Mucosa of rectum (tissue), 2 donors: ENCODE data around the gene RASGRP2.

Experiments
- H3K27ac ChIP-seq, 2 donors: one replicate each; pipeline ENCODE4 v1.7.0; 2013; ENCODE audit warnings: inconsistent platforms in 2 of 2, low read depth in 2 of 2, low read length in 2 of 2
- H3K27me3 ChIP-seq, 2 donors: one replicate each; pipeline ENCODE4 v1.7.0; 2013; ENCODE audit warnings: low read length in 2 of 2; ENCODE audit not compliant: control insufficient read depth in 2 of 2, insufficient read depth in 2 of 2
- H3K36me3 ChIP-seq, 2 donors: one replicate each; pipeline ENCODE4 v1.7.0; 2013; ENCODE audit warnings: low read length in 2 of 2; ENCODE audit not compliant: control insufficient read depth in 2 of 2, insufficient read depth in 2 of 2
- H3K4me1 ChIP-seq, 2 donors: one replicate each; pipeline ENCODE4 v1.7.0; 2013; ENCODE audit warnings: low read length in 2 of 2, mild to moderate bottlenecking in 1 of 2; ENCODE audit not compliant: control insufficient read depth in 2 of 2, insufficient read depth in 2 of 2
- H3K4me3 ChIP-seq, 2 donors: one replicate each; pipeline ENCODE4 v1.7.0; 2013; ENCODE audit warnings: low read length in 2 of 2
- H3K9ac ChIP-seq, 2 donors: one replicate each; pipeline ENCODE4 v1.7.0; 2013; ENCODE audit warnings: low read length in 2 of 2, low read depth in 1 of 2, mild to moderate bottlenecking in 1 of 2
- H3K9me3 ChIP-seq, 2 donors: one replicate each; pipeline ENCODE4 v1.7.0; 2013; ENCODE audit warnings: low read length in 2 of 2; ENCODE audit not compliant: control insufficient read depth in 2 of 2
- donor health status: healthy.
- donor health status: Normal muscosa, but diverticular disease.

The RASGRP2 gene

DNA sequence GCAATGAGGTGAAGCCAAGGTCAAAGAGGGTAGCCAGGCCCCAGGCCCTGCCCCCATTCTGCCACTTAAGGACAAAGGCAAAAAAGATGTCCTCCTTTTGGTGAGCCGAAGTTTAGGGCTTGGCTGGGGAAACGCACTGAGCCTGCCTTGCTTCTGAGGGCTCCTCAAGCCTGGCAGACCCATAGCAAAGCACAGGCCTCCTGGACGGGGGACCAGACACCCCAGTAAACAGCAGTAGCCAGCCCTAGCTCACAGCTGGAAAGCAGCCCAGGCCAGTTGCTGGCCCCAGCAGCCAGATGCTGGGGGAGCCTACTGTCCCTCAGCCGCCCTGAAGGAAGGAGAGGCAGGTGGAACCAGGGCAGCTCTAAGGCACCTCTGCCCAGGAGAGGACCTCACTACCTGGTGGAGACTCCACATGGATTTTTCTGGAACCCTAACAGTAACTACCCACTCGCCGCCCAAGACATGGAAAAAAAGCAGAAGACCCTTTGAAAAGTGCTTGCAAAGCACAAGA lies 19.6 kb upstream of the RASGRP2 start:
- no peak overlapping the region for H3K4me3 ChIP-seq
- H3K27me3 ChIP-seq, result no peaks in the 10 kb centered on the region
- no peak overlapping the region for H3K9ac ChIP-seq
- no peaks in the 10 kb centered on the region for H3K9me3 ChIP-seq
- peaks cover 53 to 55% of the 10 kb centered on the region in 2 donors for H3K36me3 ChIP-seq
- H3K4me1 ChIP-seq, result peaks cover 2 to 27% of the 10 kb centered on the region in 2 donors
- peak overlapping the region in 1 of 2 donors; percentile 56 for H3K27ac ChIP-seq

DNA sequence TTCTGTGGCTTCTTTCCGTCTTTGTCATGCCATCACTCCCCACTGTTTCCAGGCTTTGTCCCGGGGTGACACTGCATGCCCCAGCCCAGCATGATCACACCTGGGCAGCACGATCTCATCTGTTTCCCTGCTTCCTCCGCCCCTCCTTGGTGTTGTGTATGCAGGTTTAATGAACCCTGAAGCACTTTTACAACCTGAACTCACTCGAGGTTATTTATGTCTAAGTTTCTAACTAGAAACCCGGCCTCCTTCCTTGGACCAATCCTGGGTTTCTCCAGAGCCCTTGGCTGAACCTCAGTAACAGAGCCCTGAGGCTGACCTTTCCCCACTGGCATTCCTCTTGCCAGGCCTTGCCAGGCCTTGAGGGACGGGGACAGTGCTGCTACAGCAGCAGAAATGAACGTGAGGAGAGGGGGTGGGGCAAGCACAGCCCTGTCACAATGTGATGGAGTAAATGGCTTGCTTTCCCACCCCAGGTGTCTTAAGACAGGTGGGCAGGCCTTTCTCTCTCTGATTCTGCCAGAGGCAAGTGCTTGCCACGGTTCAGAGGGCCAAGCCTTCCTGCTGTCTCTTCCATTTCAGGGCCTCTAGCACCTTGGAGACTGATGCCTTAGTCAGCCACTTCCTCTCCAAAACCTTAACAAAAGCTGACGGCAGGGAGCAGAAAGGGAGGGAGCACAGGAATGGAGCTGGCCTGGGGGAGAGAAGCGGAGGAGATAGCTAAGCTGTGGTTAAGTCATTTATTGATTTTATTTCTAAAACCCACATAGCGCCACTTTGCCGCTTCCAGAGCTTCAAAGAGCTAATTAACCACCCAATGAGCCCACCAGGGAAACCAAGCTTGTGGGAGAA lies 19.0 kb upstream of the RASGRP2 start:
- Histone ChIP-seq H3K36me3 (peaks cover 46 to 48% of the 10 kb centered on the region in 2 donors), H3K27me3 (no peaks in the 10 kb centered on the region), H3K9ac (no peak overlapping the region), H3K4me1 (peaks cover 2 to 27% of the 10 kb centered on the region in 2 donors), H3K4me3 (no peak overlapping the region), H3K27ac (peak overlapping the region in 1 of 2 donors; percentile 56), H3K9me3 (no peaks in the 10 kb centered on the region)

DNA sequence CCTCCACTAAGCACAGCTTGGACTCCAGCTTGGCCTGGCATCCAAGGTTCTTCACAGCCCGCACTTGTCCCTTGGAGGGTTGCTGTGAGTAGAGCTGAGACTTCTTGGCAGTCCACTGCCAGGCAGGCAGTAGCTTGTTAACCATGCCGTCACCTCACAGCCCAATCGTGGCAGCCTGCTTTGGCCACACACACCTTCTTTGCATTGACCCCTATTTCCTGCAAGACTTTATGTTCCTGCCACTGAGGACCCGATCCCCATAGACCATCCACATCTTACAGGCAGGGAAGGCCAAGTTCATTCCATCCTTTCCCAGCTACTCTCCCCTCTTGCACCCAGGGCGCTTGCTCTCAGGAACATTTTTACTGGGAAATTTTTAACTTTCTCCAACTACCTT lies 18.3 kb upstream of the RASGRP2 start:
- Histone ChIP-seq H3K9ac (no peak overlapping the region), H3K36me3 (peaks cover 40 to 42% of the 10 kb centered on the region in 2 donors)

DNA sequence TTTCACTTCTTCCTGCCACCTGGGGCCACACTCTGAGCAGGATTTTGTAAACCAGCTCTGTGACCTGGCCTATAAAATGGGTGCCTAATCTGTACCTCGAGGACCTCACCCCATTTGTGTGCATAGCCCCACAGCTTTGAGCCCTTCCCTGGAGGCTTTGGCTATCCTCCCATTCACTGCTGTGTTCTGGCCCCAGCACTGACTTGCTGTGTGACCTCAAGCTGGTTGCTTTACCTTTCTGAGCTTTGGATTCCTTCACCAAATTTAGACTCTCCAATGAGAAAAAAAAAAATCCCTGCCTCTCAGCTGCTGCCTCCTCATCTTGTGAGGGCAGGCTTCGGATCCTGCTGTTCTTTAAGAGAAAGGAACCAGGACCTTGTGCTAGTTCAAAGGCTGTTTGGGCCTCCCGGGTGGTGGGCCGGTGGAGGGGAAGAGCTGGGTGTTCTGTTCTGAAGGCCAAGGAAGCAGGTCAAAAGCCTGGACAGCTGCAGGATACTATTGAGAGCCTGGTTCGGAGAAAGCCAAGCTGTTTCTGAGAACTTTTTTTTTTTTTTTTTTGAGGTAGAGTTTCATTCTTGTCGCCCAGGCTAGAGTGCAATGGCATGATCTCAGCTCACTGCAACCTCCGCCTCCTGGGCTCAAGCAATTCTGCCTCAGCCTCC lies 16.9 kb upstream of the RASGRP2 start:
- H3K27me3 ChIP-seq, result no peaks in the 10 kb centered on the region
- peaks cover 30 to 31% of the 10 kb centered on the region in 2 donors for H3K36me3 ChIP-seq
- H3K4me1 ChIP-seq, result peaks cover 2 to 25% of the 10 kb centered on the region in 2 donors

More for the DNA sequence above, 18.3 kb upstream of the RASGRP2 start:
- no peaks in the 10 kb centered on the region for H3K27me3 ChIP-seq
- H3K4me1 ChIP-seq, result peaks cover 2 to 25% of the 10 kb centered on the region in 2 donors
- no peak overlapping the region for H3K4me3 ChIP-seq
- H3K27ac ChIP-seq, result no peak overlapping the region
- H3K9me3 ChIP-seq, result no peaks in the 10 kb centered on the region

DNA sequence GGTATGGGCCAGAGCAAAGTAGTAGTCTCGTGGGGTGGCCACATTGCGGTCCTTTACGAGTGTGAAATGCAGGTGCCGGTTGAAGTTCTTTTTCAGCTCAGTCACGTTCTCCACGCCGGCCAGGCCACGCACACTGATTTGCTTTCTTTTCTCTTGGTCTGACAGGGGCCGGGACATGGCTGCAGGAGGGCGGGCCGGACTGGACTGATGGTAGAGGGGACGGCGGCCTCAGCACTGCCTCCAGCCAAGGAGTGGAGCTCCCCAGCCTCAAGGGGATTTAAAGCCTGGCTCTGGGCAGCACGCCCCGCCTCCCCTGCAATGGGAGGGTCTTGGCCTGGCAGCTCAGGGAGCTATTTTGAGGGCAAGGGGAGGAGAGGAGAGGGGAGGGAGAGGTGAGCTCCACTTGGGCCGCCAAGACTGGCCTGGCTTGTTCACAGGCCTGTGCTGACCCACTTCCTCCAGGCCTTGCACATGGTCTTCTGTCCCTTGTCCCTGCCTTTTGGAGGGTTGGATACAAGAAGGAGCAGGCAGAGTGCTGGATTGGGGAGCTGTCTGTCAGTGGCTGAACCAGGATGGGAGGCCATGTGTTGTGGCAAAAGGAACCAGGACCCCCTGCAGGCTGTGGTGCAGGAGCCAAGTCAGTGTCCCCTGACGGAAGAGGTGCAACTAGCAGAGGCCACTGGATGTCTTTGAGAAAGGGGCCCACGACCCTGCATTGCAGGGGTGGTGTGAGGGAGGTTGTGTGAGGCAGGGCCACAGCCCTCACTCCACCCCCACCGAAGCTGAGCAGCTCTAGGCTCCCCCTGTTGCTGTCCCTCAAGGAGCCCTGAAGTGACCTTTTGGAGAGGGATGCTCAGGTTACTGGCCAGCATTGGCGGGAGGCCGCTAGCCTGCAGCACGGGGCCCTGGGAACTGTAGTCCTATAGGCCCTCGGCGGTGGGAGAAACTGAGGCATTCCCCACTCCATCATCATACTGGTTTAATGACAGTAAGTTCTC lies 16.1 kb upstream of the RASGRP2 start, which contains the start of gene PYGM:
Gene PYGM, minus strand, starts transcription at position 253 of the 998 bp plus-strand sequence. Its CDS starts 76 bp downstream, at position 177.
- H3K36me3 ChIP-seq, result peaks cover 22 to 25% of the 10 kb centered on the region in 2 donors
- peaks cover 2 to 24% of the 10 kb centered on the region in 2 donors for H3K4me1 ChIP-seq
- no peak within 1 kb of the TSS for H3K4me3 ChIP-seq
- peak within 1 kb of the TSS in 1 of 2 donors; percentile 5 for H3K9ac ChIP-seq
- no peaks in the 10 kb centered on the region for H3K27me3 ChIP-seq
- peak within 1 kb of the TSS in 1 of 2 donors; percentile 32 for H3K27ac ChIP-seq
- H3K9me3 ChIP-seq, result no peaks in the 10 kb centered on the region

More for the DNA sequence above, 16.9 kb upstream of the RASGRP2 start:
- H3K4me3 ChIP-seq, result no peak overlapping the region
- H3K27ac ChIP-seq, result no peak overlapping the region
- no peak overlapping the region for H3K9ac ChIP-seq
- H3K9me3 ChIP-seq, result no peaks in the 10 kb centered on the region

DNA sequence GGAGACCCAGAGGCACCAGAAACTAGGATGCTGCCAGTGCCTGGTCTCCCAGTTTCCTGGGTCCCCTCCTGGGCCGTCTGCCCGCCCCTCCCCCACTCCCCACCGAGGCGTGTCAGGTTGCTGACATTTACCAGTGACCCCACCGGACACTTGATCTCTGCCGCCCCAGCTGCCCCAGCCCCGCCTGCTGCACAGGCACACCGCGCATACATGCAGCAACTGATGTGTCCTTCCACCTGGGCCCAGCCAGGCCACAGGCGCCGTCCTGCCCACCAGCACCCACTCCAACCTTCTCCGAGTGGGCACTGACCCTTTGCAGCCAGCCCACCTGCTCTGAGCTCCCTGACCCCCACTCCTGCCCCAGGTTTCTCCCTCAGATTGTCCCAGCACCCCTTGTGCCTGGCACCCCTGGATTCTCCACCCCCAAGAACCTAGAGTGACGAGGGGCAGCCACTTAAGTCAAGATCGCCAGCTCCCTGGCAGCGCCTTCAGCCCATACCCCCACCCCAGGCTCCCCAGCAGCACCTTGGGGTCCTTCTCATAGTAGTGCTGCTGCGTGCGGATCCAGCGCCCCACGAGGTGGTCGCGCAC lies 15.3 kb upstream of the RASGRP2 start:
- H3K4me1 ChIP-seq, result peaks cover 2 to 19% of the 10 kb centered on the region in 2 donors
- no peak overlapping the region for H3K4me3 ChIP-seq
- H3K36me3 ChIP-seq, result peaks cover 15 to 19% of the 10 kb centered on the region in 2 donors
- no peaks in the 10 kb centered on the region for H3K9me3 ChIP-seq
- H3K27me3 ChIP-seq, result no peaks in the 10 kb centered on the region
- H3K9ac ChIP-seq, result peak overlapping the region in 1 of 2 donors; percentile 5
- H3K27ac ChIP-seq, result peak overlapping the region in 1 of 2 donors; percentile 32

DNA sequence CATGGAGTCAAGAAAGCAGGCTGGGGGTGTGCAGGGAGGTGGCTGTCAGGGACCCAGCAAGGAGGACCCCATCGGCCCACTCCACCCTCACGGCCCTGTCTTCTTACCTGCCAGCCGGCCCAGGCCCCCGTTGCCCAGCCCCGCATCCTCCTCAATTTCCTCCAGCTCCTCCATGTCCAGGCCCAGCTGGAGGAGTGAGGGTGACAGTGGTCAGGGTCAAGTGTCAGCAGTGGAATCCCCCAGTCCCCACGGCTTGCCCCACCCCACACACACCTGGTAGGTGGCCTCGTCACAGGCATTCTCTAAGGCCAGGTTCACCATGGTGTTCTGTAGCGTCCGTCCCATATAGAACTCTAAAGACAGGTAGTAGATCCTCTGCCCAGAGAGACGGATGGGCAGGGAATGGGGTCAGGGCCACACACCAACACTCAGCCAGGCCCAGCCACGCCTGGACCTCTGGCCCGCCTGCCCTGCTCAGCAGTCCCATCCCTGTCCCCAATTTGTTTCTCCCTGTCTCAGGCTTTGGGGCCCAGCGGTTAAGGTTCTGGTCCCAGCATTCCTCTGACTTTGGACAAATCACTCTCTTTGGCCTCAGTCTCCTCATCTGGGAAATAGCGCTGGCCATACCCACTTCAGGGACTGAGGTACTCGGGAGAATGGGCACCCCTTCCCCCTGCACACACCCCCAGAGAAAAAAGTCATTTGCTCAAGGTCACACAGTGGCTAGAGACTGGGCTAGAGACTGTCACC lies 14.6 kb upstream of the RASGRP2 start:
- H3K4me3 ChIP-seq, result no peak overlapping the region
- no peak overlapping the region for H3K9ac ChIP-seq
- H3K36me3 ChIP-seq, result peaks cover 8 to 12% of the 10 kb centered on the region in 2 donors
- H3K4me1 ChIP-seq, result peaks cover 0 to 12% of the 10 kb centered on the region in 2 donors
- no peaks in the 10 kb centered on the region for H3K27me3 ChIP-seq
- H3K27ac ChIP-seq, result no peak overlapping the region
- H3K9me3 ChIP-seq, result no peaks in the 10 kb centered on the region

DNA sequence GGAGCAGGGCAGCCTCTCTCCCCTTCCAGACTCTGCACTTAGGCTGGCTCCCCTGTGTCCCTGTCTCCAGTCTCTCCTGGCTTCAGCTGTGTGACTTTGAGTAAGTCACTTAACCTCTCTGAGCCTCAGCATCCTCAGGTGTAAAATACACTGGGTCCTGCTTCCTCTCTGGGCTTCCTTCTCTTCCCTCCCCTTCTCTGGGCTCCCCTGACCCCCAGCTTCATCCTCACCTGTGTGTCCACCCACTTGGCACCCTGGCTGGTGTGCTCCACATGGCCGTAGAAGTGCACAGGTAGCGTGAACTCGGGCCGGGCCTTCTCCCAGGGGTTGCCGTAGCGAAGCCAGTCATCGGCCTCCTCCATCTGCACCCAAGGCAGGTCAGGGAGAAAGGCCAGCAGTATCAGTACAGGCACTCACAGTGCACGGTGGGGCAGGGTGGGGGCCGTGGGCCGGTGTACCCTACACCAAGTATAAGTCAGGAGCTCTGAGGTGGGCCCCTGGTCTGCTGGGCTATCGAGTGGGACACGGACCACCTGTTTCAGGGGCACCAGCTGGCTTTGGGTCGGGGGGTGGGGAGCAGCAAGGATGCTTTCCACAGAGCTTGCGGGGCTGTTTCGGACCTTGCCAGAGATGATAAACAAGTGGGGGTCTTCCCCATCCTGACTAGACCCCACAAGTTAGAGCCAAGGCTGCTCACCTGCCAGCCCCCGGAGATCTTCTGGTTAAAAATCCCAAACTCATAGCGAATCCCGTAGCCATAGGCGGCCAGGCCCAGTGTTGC lies 13.8 kb upstream of the RASGRP2 start:
- Histone ChIP-seq H3K36me3 (peaks cover 0 to 5% of the 10 kb centered on the region in 2 donors), H3K27ac (no peak overlapping the region), H3K27me3 (no peaks in the 10 kb centered on the region), H3K4me1 (peaks cover 0 to 6% of the 10 kb centered on the region in 2 donors), H3K9me3 (no peaks in the 10 kb centered on the region), H3K9ac (no peak overlapping the region), H3K4me3 (no peak overlapping the region)
